Dendritic cell treated with granulocyte-macrophage colony-stimulating factor and Interleukin-4, amounts not matched to agents 40 ng/mL and 50 ng/mL, for 4 days (primary cell): ENCODE measurements around the gene KRT76.

Experiments
- H3K27ac Mint-ChIP-seq: one replicate; pipeline ENCODE4 v1.8.0; 2022; ENCODE audit warnings: mild to moderate bottlenecking, mixed read lengths
- H3K27me3 Mint-ChIP-seq: one replicate; pipeline ENCODE4 v1.8.0; 2022; ENCODE audit warnings: mild to moderate bottlenecking, mixed read lengths
- H3K36me3 Mint-ChIP-seq: one replicate; pipeline ENCODE4 v1.8.0; 2022; ENCODE audit warnings: low read depth, mixed read lengths
- H3K4me1 Mint-ChIP-seq: one replicate; pipeline ENCODE4 v1.8.0; 2022; ENCODE audit warnings: low read depth, mixed read lengths
- H3K4me3 Mint-ChIP-seq: one replicate; pipeline ENCODE4 v1.8.0; 2022; ENCODE audit warnings: mild to moderate bottlenecking, moderate library complexity, mixed read lengths
- H3K9me3 Mint-ChIP-seq: one replicate; pipeline ENCODE4 v1.8.0; 2022; ENCODE audit warnings: mixed read lengths
- intact Hi-C: fragments of 100-400 bp; cut with micrococcal nuclease; formaldehyde crosslinking; loops from one replicate; pipeline ENCODE4 v1.15.0; 2022

The KRT76 gene

DNA sequence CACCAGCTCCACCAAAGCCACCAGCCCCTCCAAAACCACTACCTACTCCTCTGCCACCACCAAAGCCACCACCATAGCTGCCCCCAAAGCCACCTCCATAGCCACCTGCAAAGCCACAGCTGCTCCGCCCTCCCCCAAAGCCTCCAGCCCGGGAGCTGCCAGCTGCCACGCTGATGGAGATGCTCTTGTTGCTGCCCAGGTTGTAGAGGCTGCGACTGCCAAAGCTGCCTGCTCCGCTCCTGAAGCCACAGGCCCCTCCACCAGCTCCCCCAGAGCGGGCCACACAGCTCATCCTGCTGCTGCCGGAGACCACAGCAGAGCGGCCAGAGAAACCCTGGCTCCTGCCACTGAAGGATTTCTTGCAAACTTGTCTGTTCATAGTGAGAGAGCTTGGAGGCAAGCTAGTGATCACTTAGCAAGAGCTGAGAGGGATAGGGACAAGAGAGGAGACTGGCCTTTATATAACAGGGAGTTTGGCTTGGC, at the start of gene KRT76:
TSS of gene KRT76 (minus strand) at position 433 of the 483 bp plus-strand sequence. CDS start at position 379, 54 bp downstream.
- Mint-ChIP-seq H3K27me3 (peaks cover 9% of the 10 kb centered on the region), H3K27ac (no peak within 1 kb of the TSS), H3K36me3 (no peaks in the 10 kb centered on the region), H3K4me1 (no peaks in the 10 kb centered on the region), H3K9me3 (no peaks in the 10 kb centered on the region), H3K4me3 (no peak within 1 kb of the TSS)
- intact Hi-C loops: no loop called here

DNA sequence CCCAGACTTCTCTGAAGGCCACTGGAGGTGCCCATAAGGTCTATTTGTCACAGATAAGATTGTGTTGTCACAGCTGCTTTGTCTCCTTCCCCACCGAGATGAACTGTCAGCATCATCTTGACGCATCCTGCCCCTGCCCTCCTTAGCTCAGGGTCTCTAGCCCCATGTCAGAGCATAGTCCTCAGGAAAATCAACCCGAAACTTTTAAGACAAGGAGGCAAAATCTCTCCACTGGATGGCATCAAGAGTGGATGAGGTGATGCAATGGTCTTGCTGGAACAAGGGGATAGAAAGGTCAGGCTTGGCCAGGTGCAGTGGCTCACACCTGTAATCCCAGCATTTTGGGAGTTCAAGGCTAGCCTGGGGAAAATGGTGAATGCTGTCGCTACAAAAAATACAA, 48.8 kb upstream of the KRT76 start:
- H3K4me1 Mint-ChIP-seq: peaks cover 11% of the 10 kb centered on the region

DNA sequence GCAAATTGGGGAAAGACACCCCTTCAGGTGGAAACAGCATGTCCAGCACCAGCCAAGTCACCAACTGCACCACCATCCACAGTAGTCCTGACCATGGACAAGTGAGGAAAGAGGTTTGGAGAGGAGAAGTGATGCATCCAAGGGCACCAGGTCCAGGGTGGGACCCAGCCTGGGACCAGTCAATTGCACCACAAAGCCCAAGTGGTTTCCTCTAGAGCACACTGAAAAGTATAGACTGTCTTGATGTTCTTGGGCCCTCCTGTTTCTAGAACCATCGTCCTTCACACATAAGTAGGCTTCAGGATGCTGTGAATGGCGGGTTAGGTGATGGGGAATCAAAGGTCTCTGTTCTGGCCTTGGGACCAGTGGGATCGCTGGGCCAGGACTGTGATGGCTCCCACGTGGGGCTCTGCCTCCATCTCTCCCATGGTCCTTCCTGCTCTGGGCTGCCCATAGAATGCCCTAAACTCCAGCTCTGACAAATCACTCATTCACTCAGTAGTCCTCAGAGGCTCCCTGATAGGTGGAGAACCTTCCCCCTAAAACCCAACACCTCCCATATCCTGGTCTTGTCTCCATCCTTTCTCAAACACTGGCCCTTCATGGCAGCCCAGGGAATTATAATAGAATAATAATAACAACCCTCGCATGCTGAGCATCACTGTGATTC, 47.7 kb upstream of the KRT76 start:
- H3K27me3 Mint-ChIP-seq: peaks cover 10% of the 10 kb centered on the region
- H3K36me3 Mint-ChIP-seq: no peaks in the 10 kb centered on the region
- no peak overlapping the region for H3K27ac Mint-ChIP-seq
- intact Hi-C loops: no loop called here
- H3K9me3 Mint-ChIP-seq: no peaks in the 10 kb centered on the region
- peaks cover 11% of the 10 kb centered on the region for H3K4me1 Mint-ChIP-seq
- no peak overlapping the region for H3K4me3 Mint-ChIP-seq

More for the DNA sequence above, 48.8 kb upstream of the KRT76 start:
- no peak overlapping the region for H3K27ac Mint-ChIP-seq
- no peaks in the 10 kb centered on the region for H3K36me3 Mint-ChIP-seq
- H3K4me3 Mint-ChIP-seq: no peak overlapping the region
- H3K9me3 Mint-ChIP-seq: no peaks in the 10 kb centered on the region
- H3K27me3 Mint-ChIP-seq: peaks cover 10% of the 10 kb centered on the region
- intact Hi-C loops: no loop called here

DNA sequence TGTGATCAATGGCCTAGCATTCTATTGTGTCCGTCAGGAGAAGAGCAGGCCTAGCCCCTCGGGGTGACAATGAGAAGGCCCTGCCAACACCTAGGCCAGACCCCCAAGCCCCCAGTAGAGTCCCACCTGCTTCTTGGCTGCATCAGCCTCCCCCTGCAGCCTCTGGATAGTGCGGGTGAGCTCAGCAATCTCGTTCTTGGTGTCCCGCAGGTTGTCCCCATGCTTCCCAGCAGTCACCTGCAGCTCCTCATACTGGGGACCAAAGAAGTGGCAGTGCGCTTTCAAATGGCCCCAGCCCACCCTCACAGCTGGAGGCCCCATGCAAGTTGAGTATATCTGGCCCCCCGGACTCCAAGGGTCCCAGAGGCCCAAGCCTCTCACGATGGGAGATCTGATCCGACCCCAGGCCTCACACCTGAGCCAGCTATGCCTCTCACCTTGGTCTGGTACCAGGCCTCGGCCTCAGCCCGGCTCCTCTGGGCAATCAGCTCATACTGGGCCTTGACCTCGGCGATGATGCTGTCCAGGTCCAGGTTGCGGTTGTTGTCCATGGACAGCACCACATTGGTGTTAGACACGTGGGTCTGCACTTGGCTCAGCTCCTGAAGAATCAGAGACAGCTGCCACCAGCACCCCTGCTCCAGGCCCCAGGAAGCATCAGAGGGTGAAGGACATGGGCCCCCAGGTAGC, 46.8 kb upstream of the KRT76 start:
- Mint-ChIP-seq H3K27ac (no peak overlapping the region), H3K4me3 (no peak overlapping the region), H3K27me3 (peaks cover 10% of the 10 kb centered on the region), H3K9me3 (no peaks in the 10 kb centered on the region), H3K36me3 (no peaks in the 10 kb centered on the region), H3K4me1 (peaks cover 5% of the 10 kb centered on the region)
- intact Hi-C loops: no loop called here

DNA sequence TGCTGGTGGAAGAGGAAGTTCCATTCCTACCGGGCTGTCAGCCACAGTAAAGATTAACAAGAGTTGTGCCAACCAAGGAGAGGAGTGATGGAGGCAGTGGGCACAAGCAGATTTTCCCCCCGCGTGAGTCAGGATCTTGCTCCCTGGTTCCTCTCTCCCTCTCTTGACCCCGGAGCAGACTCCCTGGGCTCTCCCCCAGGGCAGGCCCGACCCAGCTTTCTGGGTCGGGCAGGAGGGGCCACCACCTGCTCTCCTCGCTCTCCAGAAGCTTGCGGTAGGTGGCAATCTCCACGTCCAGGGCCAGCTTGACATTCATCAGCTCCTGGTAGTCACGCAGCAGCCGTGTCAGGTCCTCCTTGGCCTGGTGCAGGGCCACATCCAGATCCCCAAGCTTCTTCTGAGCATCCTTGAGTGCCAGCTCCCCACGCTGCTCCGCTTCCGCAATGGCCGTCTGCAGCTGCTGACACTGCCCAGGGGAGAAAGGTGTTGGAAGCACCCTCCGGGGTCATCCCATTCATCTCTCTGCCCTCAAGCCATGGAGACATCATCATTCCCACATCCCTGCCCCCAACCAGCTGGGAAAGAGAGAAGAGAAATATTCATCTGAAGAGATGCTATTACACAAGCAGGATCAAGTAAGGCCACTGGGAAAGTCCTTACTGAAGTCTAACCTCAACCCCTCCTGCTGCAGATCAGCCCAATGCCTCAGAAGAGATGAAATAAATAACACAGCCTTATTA, 45.8 kb upstream of the KRT76 start:
- Mint-ChIP-seq H3K27ac (no peak overlapping the region), H3K27me3 (peaks cover 13% of the 10 kb centered on the region), H3K4me3 (no peak overlapping the region), H3K9me3 (no peaks in the 10 kb centered on the region), H3K36me3 (no peaks in the 10 kb centered on the region), H3K4me1 (no peaks in the 10 kb centered on the region)
- intact Hi-C loops: no loop called here

DNA sequence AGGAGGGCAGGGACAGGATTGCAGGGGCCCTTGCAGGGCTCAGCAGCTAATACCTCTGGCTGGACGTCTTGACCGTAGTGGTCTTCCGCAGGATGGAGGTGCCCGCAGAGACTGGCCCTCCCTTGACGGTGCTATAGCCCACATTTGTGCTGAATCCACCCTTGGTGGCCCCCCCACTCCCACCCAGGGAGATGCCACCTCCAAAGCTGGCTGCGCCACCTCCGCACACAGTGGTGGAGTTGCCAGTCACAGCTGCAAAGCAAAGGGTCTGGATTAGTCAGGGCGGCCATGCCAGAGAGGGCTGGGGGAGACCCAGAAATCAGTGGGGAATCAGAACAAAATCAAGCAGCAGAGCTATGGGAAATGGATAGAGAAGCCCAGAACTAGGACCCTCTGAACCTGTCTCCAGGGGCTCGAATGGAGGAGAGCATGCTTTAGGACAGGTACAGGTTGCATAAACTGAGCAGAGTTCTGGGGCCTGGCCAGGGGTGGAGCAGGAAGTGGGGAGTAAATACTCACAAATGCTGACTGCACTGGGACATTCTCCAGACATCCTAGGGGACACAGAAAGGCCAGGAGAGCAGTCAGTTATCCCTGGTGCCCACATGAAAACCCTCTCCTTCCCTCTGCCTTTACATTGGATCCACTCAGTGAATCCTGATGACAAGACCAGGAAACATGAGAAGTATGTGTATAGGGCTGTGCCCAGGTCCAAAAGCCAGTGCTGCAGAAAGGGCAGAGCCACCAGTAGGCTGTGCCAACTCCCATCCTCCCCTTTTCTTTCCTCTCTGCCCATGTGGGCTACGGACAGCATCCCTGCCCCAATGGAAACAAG, 44.9 kb upstream of the KRT76 start:
- Mint-ChIP-seq H3K27ac (no peak overlapping the region), H3K9me3 (no peaks in the 10 kb centered on the region), H3K36me3 (no peaks in the 10 kb centered on the region), H3K4me3 (no peak overlapping the region), H3K4me1 (no peaks in the 10 kb centered on the region), H3K27me3 (peaks cover 13% of the 10 kb centered on the region)
- intact Hi-C loops: no loop called here

DNA sequence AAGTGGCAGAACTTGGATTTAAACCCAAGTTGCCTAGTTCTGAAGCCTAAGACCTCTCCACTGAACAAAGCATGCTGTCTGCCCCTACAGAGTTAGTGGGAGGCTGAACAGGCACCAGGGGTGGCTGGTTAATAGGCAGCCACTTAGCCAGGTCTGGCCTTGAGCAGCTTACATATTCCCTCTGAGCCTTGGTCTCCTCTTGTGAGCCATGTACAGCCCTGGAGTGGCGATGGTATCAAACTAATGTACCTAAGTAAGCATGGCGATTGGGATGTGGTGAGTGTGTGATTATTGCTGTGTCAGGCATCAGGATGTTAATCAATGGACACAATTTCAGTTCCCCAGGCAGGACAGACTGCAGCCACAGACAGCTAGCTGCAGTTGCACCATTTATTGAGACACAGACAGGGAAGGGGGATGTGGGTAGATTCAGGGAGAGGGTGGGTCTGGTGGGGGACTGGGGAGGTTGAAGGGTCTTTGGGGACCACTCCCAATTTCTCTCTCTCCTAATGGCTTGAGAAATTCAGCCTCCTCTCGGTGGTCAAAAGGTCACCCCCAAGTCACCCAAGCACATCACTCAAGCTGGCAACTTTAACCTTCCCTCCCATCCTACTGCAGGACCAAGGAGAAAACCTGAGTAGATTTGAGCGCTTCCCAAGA, 44.1 kb upstream of the KRT76 start:
- H3K4me1 Mint-ChIP-seq: no peaks in the 10 kb centered on the region

DNA sequence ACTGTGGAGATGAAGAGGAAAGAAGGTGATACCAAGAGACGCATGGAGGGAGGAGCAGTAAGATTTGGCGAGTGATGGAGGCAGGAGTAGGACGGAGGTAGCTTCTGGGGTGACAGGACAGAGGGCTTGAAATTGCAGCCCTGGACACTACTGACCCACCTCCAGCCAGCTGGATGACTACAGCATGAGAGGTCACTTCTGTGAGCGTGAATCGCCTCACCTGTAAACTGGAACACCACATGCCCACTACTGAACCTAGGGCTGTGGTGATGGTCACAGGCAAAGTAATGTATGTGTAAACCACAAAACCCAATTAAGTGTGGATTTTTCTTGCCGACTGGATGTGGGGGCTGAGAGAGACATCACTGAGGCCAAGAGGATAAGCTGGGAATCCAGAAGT, 43.4 kb upstream of the KRT76 start:
- Mint-ChIP-seq H3K4me3 (no peak overlapping the region), H3K4me1 (no peaks in the 10 kb centered on the region), H3K36me3 (no peaks in the 10 kb centered on the region), H3K27me3 (peaks cover 13% of the 10 kb centered on the region), H3K9me3 (no peaks in the 10 kb centered on the region), H3K27ac (no peak overlapping the region)
- intact Hi-C loops: no loop called here

More for the DNA sequence above, 44.1 kb upstream of the KRT76 start:
- Mint-ChIP-seq H3K27ac (no peak overlapping the region), H3K9me3 (no peaks in the 10 kb centered on the region), H3K4me3 (no peak overlapping the region), H3K36me3 (no peaks in the 10 kb centered on the region), H3K27me3 (peaks cover 13% of the 10 kb centered on the region)
- intact Hi-C loops: no loop called here

DNA sequence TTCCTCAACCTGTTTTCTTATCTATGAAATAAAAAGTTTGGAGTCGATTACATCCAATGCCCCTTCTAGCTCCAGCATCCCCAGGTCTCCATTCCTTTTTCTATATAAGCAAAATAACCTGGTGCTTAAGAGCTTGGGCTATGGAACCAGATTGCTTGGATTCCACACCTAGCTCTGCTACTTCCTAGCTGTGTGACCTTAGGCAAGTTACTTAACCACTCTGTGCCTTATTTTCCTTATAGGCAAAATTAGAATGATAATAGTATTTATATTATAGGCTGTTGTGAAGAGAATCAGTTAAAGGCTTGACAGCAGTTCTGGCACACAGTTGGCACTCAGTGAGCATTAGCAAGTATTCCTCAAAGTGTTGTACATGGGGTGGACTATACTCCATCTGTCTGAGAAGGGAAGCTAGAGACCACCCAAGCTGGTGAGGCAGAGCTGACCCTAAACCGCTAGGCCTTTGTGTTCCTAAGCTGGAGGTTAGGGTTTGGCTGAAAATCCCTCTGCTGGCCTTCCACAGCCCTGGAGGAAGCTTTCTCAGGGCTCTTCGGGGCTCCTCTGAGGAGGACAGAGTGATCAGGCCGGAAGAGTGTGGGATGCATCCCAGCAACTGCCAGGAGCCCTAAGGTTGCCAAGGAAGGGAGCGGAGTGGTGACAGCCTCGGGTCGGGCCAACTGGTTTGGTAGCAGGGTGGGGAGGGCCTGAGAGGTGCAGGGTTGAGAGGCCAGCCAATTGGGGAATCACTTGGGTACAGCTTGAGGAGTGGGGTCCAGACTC, 42.8 kb upstream of the KRT76 start:
- H3K4me1 Mint-ChIP-seq: no peaks in the 10 kb centered on the region
- intact Hi-C loops: no loop called here
- no peaks in the 10 kb centered on the region for H3K36me3 Mint-ChIP-seq
- peaks cover 13% of the 10 kb centered on the region for H3K27me3 Mint-ChIP-seq
- H3K9me3 Mint-ChIP-seq: no peaks in the 10 kb centered on the region
- H3K4me3 Mint-ChIP-seq: no peak overlapping the region
- H3K27ac Mint-ChIP-seq: no peak overlapping the region

DNA sequence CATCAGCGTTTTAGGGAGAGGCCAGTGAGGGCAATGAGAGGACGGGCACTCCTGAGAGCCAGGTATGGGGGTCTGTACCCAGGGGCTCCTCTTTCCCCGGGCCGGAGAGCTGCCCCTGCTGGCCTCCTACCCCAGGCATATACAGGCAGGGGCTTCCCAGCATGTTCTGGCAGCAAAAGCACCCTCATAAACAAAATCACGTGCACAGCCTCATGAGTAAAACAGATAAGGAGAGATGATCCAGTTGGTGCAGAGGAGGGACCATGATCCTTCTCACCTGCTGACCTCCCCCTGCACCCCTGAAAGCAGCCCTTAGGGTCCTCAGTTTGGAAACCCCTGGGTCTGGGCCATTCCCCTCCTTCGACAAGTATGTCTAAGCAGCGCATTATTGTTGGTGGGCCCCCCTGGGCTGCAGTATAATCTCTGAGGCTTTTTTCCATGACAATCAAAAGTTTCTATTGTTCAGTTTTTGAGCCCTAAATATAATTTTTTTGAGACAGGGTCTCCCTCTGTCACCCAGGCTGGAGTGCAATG, 41.8 kb upstream of the KRT76 start:
- Mint-ChIP-seq H3K27ac (no peak overlapping the region), H3K36me3 (no peaks in the 10 kb centered on the region), H3K4me1 (no peaks in the 10 kb centered on the region), H3K9me3 (no peaks in the 10 kb centered on the region), H3K27me3 (peaks cover 13% of the 10 kb centered on the region), H3K4me3 (no peak overlapping the region)
- intact Hi-C loops: no loop called here

DNA sequence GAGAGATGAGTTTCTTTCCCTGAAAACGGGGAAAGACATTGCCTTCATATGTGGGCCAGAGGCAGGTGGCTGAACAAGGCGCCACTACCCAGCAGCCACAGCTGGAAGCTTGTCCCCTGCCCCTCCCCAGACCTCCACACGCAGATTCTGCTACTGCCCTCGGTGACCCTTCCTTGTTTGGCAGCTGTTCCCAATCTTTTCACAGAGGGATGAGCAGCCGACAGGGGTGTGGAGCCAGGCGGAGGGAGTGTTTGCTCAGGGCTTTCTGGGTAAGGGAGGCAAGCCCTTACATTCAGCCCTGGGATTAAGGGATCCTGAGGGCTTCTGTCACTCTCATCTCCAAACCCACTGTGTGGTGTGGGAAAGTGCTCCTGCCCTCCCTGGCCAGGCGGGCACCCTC, 41.2 kb upstream of the KRT76 start:
- Mint-ChIP-seq H3K4me3 (no peak overlapping the region), H3K4me1 (no peaks in the 10 kb centered on the region), H3K27me3 (peaks cover 14% of the 10 kb centered on the region), H3K27ac (no peak overlapping the region), H3K9me3 (no peaks in the 10 kb centered on the region), H3K36me3 (no peaks in the 10 kb centered on the region)
- intact Hi-C loops: no loop called here

DNA sequence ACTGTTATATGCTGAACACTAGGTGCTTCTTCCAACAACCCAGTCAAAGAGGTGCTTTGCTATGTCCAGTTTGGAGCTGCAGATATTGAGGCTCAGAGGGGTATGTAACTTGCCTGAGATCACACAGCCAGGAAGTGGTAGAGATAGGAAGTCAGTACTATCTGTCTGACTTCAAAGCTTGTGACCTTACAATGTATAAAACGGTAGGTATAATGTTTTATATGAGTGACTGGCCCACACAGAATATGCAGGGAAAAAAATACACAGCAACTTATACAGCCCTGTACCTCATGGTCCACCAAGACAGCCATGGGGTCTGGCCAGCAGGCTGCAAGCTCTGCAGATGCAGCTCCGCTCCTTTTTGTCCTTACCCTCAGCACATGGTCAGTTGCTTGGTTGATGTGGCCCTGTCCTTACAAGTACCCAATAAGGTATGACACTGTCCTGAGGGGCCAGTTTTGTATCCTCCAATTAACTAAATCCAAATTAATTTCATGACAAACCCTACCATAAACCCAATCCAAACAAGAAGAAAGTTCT, 40.6 kb upstream of the KRT76 start:
- H3K9me3 Mint-ChIP-seq: no peaks in the 10 kb centered on the region
- H3K4me3 Mint-ChIP-seq: no peak overlapping the region
- peaks cover 10% of the 10 kb centered on the region for H3K27me3 Mint-ChIP-seq
- no peaks in the 10 kb centered on the region for H3K4me1 Mint-ChIP-seq
- no peaks in the 10 kb centered on the region for H3K36me3 Mint-ChIP-seq
- H3K27ac Mint-ChIP-seq: no peak overlapping the region
- intact Hi-C loops: no loop called here
